HG02763 (cell line): ENCODE results near the gene SAE1.

Experiments
- ATAC-seq: cut with Tn5 transposase; IDR thresholded peaks from one replicate; pipeline ENCODE4 v1.9.1; 2021; ENCODE audit warnings: mild to moderate bottlenecking, moderate library complexity; ENCODE audit not compliant: unreplicated experiment

Gene SAE1

GRCh38 chr19:47158367-47158791, 27.7 kb downstream of the SAE1 start:
- ATAC-seq: no peak

DNA sequence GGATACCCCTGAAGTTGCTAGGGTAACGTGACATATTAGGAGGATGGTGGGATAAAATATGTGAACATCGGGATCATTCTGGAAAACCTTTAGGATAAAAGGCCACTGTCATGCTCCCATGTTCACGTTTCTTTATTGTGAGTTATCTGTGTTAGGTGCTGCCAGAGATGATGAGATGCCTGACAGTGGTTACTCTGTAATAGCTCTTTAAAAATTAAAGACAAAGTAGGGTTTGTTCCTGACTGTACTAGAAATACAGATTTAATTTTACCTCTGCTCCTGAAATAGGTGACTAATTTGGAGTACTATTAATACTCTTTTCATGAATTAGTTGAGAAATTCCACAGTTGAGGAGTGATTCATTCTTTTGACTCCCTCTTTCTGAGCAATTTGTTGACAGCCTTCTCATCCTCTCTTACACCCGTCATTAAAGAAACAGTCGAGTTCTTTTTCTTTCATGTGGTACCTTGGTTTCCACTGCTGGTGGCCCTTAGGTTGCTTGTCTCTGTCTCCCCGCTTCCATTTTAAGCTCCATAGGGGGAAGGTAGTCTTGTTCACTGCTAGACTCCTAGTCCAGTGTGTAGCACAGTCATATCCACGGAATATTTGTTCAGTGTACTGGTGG, 28.4 kb downstream of the SAE1 start:
- no peak for ATAC-seq

- no peak for ATAC-seq
Observed at GRCh38 chr19:47161876-47162489, 31.3 kb downstream of the SAE1 start.

GRCh38 chr19:47168065-47168464, 37.4 kb downstream of the SAE1 start:
- no peak for ATAC-seq

DNA sequence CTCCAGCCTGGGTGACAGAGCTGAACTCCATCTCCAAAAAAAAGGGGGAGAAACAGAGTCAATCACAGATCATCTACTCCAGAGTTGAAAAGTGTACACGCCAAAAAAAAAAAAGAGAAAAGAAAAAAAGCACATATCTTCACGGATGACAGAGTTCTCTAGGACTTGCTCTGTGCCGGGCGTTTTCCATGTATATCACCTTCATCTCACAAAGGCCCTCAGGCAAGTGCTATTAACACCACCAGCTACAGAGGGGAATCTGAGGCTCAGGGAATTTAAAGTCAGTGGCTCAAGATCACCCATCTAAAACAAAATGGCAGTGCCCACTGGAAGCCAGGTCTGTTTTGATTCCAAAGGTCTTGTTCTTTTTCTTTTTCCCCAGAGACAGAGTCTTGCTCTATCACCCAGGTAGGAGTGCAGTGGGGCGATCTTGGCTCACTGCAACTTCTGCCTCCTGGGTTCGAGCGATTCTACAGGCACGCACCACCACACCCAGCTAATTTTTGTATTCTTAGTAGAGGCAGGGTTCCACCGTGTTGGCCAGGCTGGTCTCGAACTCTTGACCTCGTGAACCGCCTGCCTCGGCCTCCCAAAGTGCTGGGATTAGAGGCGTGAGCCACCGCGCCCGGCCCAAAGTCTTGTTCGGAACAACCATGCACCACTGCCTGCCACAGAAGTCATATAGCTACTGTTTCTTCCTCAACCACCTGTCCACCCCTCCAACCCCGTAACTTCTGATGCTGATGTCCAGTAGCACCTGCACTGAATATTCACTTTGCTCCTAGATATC, 42.2 kb downstream of the SAE1 start:
- no peak for ATAC-seq

DNA sequence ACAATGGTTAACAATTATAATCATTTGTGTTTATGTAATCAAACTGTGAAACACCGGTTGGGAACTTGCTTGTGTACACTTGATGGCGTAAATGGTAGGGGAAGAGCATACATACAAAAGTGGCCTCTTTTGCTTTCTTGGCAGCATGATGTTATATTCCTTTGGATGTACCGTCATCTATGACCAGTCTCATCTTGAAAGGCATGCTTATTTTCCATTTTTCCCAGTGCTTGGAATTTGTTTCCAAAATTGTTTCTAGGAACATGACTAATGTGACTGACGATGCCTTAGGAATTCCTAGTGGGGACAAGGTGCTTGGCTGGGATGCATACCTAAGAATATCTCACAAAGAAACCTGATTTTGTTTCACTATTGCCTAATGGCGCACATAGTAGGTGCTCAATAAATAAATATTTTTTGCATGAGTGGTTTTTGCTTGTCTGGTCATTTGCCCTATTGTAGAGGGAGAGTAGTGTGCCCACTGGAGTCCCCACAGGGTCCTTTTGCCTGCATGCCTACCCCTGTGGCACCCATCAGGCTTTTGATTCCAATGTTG, 45.5 kb downstream of the SAE1 start:
- ATAC-seq: no peak

DNA sequence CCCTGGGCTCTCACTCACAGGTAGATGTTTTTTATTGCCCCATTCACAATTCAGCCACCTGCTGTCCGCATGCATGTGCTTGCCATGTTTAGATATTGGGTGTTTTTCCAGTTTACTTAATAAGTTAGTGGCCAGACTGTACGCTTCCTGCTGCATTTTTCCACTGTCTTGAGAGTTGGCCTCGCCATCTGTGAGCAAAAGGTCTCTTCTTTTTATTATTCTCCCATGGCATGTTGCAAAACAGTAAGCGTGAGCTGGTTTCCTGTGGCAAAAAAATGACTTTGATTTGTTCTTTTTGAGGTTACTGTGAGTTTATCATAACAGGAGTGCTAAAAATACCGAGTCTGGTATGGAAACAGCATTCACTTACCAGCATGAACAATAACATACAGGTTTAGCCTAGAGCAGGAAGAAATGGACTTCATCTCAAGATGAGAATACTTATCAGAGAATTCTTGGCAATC, 46.0 kb downstream of the SAE1 start:
- ATAC-seq: no peak

- ATAC-seq: no peak
Observed at GRCh38 chr19:47179653-47180310, 49.1 kb downstream of the SAE1 start.

DNA sequence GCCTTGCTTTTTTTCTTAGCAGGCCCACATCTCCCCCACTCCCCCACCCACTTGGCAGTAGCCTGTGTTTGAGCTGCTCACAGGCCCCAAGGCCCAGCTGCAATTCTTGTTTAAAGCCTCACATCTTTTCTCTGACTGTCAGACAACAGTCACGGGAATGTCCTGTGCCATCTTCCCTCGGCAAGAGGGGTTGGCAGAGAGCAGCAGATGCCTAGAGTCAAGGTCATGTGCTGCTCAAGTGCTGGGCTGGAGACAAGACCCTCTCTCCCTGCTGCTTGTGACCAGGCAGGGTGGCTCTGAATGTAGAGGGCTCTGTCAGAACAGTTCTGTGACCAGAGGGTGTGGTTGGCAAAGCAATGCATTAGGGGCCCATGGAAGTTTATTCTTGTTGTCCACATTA, 53.0 kb downstream of the SAE1 start:
- ATAC-seq: no peak

GRCh38 chr19:47186446-47187334, 56.1 kb downstream of the SAE1 start:
- ATAC-seq: peak; percentile 80

DNA sequence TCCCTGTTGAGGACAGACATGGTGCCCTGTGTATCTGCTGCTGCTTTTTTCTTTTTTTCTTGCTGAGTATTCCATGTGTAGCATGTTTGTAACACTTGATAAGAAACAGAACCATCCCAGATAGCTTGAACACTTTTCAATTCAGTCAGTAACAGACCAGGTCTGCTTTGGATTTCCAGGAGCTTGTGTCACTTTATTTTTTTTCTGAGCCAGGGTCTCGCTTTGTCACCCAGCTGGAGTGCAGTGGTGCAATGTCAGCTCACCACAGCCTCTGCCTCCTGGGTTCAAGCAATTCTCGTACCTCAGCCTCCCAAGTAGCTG, 56.7 kb downstream of the SAE1 start:
- no peak for ATAC-seq

DNA sequence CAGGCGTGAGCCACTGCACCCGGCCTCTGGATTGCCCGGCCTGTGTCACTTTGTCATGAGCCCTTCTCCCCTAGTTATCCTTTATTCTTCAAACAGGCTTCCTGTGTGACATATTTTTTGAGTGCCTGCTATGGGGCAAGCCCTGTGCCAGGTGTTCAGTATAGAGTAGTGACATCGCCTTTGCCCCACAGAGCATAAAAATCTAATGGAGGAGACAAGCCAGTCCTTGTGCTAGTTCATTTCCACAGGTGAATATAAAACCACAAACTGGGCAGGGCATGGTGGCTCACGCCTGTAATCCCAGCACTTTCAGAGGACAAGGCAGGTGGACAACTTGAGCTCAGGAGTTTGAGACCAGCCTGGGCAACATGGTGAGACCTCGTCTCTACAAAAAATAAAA, 57.2 kb downstream of the SAE1 start:
- no peak for ATAC-seq

GRCh38 chr19:47188507-47189033, 57.9 kb downstream of the SAE1 start:
- ATAC-seq: no peak

DNA sequence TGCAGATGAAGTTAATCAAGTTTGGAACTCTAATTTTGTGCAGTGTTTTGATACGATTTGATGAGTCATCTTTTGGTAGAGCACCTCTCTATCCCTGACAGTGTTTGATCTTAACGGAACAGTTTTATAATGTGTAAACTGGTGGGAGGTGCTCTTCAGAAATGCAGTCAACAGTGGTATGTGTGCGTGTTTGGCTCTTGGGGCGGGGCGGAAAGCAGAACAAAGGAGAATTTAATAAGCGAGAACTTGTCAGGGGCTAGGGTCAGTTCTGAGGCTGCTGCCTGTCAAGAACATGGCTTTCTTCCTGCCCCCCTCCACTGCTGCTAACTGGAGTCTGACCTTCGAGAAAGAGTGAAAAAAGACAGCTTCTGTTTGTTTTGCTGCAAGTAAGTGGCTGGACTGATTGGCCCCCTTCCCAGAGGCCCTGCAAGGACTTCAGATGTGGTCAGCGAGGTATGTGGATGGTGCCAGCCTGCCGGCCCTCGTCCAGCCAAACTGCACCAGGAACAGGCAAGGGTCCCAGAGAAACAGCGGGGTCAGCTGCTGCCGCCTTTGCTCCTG, 59.6 kb downstream of the SAE1 start:
- no peak for ATAC-seq

- no peak for ATAC-seq
Observed at GRCh38 chr19:47195434-47195833, 64.8 kb downstream of the SAE1 start.

GRCh38 chr19:47197141-47197540, 66.5 kb downstream of the SAE1 start:
- no peak for ATAC-seq

- ATAC-seq: no peak
Observed at GRCh38 chr19:47200530-47200929, 69.9 kb downstream of the SAE1 start.

GRCh38 chr19:47203254-47203653, 72.6 kb downstream of the SAE1 start:
- no peak for ATAC-seq

DNA sequence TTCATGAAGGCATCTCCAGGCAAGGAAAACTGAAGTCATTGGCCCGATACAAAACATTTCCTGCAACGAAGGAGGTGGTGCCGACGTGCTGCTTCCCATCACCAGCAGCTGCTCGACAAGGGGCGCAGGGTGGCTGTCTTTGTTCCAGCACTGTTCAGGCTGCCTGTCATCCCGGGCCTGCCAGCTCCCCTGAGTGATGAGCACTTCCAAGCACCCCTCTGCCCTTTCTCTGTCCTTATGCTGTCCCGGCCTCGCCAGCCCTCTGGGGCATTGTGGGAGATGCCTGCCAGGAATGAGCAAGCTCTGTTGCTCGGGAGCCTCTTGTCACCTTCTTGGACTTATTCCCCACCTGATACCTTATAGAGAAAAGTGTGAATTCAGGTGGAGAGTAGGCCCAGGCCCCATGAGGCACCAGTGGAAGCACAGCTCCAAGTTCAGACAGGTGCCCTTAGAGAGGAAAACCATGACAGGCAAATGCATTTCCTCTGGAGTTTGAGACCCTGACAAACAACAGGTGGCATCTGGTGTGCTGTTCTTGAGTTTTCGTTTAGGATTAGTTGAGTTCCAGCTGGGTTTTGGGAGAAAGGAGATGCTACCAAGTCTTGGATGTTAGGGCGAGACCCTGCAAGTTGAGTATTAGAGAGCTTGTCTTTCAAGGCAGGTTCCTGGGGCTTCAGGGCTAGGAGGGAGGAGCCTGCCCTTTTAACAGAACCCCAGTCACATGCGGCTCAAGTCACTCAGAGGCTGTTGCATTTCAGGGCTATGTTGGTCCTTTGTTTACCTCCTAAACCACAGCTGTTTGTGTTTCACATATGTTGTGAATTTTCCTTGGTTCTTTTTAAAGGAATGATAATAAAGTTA, 78.9 kb downstream of the SAE1 start:
- ATAC-seq: no peak
